Stimulated activated CD4-positive, alpha-beta T cell treated with anti-CD3 and anti-CD28 coated beads, Interleukin-1b, Interleukin-23, amount 100 ng/mL, for 1 hour (primary cell): ENCODE data around the gene MYO18A.
"Not testable (repeated sequence)": the region's sequence is repeated elsewhere in the genome, so short reads cannot be mapped to it uniquely, and the experiment has no call there.

Experiments used
- DNase-seq, 2 donors: peaks; one replicate each; pipeline ENCODE4 v3.0.0-alpha.2; 2020; ENCODE audit warnings: low read depth in 2 of 2

Gene MYO18A

GRCh38 chr17:29147682-29148081, 32.5 kb downstream of the MYO18A start:
- no peak for DNase-seq

GRCh38 chr17:29147228-29147627, 33.0 kb downstream of the MYO18A start:
- DNase-seq: not testable (repeated sequence)

GRCh38 chr17:29146369-29146972, 33.7 kb downstream of the MYO18A start:
- DNase-seq: no peak

GRCh38 chr17:29145289-29146073, 34.7 kb downstream of the MYO18A start:
- peak; percentile 38 to 39 for DNase-seq

- no peak for DNase-seq
Measured at GRCh38 chr17:29143894-29144293, 36.3 kb downstream of the MYO18A start.

DNA sequence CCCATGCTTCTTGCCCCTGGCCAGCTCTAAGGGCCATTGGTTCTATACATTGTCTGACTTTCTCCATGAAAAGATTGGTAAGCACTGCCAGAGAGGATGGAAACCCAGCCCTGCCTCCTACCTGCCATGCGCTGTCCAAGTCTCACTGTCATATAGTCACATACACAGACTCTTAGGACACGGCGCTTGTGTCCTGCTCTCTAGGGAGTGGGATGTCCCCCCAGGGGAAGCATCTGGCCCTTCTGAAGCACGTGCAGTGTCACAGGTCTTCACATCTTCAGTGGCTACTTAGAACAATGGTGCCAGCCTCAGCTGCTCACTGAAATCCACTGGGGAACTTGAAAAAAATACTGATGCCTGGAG, 38.7 kb downstream of the MYO18A start:
- no peak for DNase-seq

GRCh38 chr17:29140631-29141513, 39.3 kb downstream of the MYO18A start:
- no peak for DNase-seq

DNA sequence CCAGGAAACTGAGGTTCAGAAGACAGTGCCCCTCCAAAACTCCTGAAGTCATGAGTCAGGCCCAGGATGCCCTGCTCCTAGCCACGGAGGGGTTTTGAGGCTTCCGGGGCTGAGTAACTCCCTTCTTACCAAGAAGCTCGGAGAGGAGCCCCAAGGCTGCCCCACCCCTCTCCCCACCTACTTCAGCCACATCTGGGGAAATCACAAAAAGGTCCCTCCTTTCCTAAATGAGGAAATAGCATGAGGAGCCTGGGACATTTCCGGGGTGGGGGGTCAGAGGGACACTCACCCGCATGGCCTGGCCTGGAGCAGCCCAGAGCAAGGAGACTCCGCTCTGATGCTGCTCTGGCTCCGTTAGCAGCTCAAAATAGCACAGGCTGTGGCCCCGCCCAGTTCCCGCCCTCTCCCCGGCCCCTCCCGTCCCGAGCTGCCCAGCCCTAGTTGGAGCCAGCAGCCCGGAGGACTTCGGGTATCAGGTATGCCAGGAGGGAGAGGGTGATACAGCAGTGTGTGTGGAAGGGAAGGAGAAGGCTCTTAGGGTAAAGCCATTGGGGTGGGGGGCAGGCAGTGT, 40.1 kb downstream of the MYO18A start:
- peak; percentile 44 to 55 for DNase-seq

DNA sequence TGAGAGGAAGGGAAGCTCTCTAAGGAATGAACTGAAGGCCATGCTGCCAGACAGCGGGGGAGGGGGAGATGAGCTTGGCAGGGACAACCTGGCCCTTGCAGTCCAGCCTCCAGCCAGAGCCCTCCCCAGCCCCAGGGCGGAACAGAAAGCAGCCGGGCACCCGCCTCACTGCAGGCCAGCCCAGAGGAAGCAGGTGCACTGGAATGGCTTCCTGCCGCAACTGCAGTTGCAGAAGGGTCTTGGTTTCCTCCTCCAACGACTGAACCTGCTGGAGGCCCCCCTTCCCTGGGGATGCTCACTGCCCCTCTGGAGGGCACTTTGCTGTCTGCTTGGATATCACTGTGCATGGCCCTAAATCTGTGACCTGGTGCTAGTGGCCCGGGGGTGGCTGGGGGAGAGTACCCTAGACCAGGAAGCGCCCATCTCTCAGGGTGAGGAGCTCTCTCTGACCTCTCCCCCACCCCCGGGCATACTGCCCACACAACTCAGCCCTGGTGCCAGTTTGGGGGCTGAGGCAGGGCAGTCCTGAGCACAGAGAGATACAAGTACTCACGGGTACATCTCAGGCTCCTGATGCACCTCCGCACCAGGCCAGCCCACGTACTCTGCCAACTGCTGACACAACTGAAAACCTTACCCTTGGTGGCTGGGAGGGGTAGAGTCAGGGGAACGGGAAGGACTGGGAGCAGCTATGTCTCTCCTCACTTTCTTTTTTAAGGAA, 41.1 kb downstream of the MYO18A start:
- DNase-seq: no peak

DNA sequence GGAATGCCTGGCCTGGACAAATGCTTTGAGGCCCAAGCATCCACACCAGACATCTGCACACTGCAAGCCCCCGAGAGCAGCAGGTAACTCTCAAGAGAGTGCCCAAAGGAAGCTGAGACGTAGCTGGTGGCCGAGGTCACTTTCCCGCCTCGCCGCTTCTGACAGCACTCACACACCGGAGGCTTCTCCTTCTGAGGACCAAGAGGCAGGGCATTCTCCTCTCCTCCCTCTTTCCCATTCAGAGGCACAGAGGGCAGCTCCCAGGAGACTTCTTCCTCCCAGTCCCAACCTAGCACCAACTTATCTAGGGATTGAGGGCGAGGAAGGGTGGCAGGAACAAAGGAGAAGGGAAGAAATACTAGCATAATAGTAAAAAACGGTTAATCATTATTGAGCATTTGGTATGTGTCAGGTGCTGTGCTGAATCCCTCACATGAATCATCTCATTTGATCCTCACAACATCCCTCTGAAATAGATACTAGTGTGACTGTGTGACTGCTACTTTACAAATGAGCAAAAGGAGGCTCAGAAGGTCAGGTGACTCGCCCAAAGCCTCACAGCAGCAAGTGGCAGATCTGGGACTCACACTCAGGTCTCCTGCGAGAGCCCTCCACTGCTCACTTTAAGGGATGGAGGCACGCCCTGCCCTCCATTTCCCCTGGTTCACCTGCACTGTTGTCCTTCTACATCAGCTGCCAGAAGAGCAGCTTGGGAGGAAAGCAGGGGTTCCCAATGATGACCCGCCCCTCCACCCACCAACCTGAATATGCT, 41.8 kb downstream of the MYO18A start:
- peak in 1 of 2 donors; percentile 34 for DNase-seq

- DNase-seq: no peak
Measured at GRCh38 chr17:29136998-29137730, 43.0 kb downstream of the MYO18A start.

DNA sequence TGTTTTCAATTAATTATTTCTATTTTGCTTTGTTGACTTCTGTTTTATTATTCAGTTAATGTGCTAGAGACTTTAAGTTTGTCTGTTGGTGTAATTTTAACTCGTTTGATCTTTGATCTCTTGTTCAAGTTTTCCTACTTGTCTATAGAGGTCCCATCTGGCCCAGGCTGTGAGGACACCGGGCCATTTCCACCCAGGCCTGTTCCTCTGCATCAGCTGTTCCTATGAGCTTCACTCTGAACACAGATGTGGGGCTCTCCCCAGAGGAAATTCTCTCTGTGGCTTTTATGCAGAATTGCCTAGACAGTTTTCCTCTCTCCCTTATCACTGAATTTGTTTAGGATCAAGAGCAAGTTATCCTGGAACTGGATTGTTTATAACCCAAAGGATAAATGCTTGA, 44.7 kb downstream of the MYO18A start:
- DNase-seq: no peak

DNA sequence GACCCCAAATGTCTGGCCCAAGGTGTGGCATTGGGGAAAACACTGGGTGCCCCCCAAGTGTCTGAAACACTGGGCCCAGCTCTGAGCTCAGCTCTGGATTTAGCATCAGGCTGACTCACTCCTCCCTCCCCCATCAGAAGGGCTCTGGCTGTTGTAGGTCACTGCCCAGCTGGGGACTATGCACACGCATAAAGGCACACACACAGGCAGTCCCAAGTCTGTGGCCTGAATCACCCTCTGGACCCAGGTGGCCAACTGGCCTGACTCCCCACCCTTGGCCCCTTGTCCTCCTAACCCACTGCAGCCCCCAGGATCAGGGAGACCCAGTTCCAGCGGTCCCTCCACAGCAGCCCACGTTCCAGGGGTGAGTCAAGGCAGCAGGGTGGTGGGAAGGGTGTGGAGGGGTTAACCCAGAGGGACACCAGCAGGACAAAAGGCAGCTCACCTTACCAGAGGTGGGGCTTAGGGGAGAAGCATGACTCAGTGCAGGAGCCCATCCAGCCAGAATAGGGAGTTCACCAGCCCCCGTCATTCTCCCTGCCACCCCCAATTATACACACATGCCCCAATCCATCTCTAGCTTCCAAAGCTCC, 47.0 kb downstream of the MYO18A start:
- DNase-seq: no peak

GRCh38 chr17:29131814-29132682, 48.1 kb downstream of the MYO18A start:
- no peak for DNase-seq

DNA sequence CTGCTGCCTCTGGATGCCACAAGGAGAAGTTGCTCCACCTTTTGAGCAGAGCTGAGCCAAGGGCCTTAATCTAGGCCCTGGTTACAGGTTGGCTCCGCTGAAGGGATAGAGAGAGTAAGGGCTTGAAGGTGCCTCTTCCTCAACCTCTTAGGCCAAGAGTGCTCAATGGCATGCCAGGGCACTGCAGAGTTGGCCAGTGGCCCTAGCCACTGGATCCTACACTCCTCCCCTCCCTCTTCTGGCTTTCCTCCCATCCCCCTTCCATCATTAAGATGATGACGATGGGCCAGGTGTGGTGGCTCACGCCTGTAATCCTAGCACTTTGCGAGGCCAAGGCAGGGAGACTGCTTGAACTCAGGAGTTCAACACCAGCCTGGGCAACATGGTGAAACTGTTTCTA, 50.5 kb downstream of the MYO18A start:
- DNase-seq: no peak

DNA sequence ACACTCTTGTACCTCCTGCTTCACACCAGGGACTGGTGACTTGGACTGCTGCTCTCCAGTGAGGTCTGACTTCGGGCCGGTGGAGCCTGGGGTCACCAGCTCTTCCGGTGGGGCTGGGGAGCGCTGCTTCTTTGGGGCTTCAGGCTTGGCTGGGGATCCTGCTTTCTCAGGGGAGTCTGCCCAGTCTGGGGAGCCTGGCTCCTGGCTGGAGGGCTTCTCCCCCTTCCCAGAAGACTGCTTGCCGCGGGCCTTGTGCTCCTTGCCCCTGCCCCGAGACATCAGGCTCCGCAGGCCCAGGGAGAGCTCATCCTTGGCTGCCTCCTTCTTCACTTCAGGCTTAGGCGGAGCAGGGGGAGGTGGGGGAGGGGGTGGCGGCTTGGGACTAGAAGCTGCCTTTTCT, 52.4 kb downstream of the MYO18A start:
- no peak for DNase-seq

- DNase-seq: no peak
Measured at GRCh38 chr17:29126268-29126930, 53.8 kb downstream of the MYO18A start.

DNA sequence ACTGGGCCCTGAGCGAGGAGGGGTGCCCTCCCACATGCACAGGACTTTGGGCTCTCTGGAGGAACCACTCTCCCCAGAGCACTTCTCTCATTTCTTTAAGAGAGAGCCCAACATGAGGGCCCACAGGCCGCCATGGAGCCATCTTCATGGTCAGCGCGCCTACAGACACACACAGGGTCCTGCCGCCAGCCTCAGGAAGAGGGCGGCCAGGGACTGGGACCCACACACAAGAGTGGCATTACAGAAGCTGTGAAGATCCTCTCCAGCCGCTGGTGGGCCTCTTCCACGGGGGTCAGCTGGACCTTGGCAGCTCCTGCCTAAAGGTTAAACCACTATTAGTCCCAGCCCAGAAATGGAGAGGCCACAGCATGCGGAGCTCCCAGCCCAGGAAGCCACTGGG, 54.5 kb downstream of the MYO18A start:
- DNase-seq: no peak
